CD4-positive, alpha-beta memory T cell (primary cell): ENCODE results near the gene GLG1. TPM values are rescaled to one million over a fixed set of nuclear protein-coding genes. Genes with fewer than 3 reads are reported as not detected.
"Not testable (repeated sequence)": the region's sequence is repeated elsewhere in the genome, so short reads cannot be mapped to it uniquely, and the experiment has no call there.

Experiments
- CTCF ChIA-PET: fragments of 350-600 bp; sonication (Branson Sonifier 250); formaldehyde crosslinking; loops from one replicate; lab custom pipeline; 2021; ENCODE audit warnings: inconsistent platforms; ENCODE audit not compliant: partially characterized antibody; lab: Charles Lee
- POLR2A ChIA-PET: fragments of 350-600 bp; sonication (Branson Sonifier 250); formaldehyde crosslinking; loops from one replicate; lab custom pipeline; 2021; ENCODE audit not compliant: partially characterized antibody; lab: Charles Lee
- DNase-seq, 5 donors: peaks; one replicate each; pipeline versions ENCODE4 v3.0.0 to v3.0.0-alpha.2; 2020 to 2022; ENCODE audit warnings: mixed read lengths in 1 of 5
- H3K27ac ChIP-seq: one replicate; pipeline ENCODE4 v1.7.0; 2013; ENCODE audit warnings: low read depth, low read length
- H3K27me3 ChIP-seq: 2 replicates; pipeline ENCODE4 v1.7.0; 2013; ENCODE audit warnings: mild to moderate bottlenecking, low read length, moderate library complexity; ENCODE audit not compliant: insufficient read depth
- H3K36me3 ChIP-seq: 2 replicates; pipeline ENCODE4 v1.7.0; 2013; ENCODE audit warnings: mild to moderate bottlenecking, low read length, moderate library complexity; ENCODE audit not compliant: insufficient read depth
- H3K4me1 ChIP-seq: 2 replicates; pipeline ENCODE4 v1.7.0; 2013; ENCODE audit warnings: mild to moderate bottlenecking, low read length, moderate library complexity; ENCODE audit not compliant: insufficient read depth
- H3K4me3 ChIP-seq, 2 donors: one replicate each; pipeline ENCODE4 v1.7.0; 2013; ENCODE audit warnings: low read length in 2 of 2, mild to moderate bottlenecking in 1 of 2
- H3K9me3 ChIP-seq, 2 donors: one replicate each; pipeline ENCODE4 v1.7.0; 2013; ENCODE audit warnings: low read length in 2 of 2, control low read depth in 1 of 2; ENCODE audit not compliant: control insufficient read depth in 1 of 2
- H3K27ac Mint-ChIP-seq, 7 donors: one replicate each; pipeline ENCODE4 v1.8.0; 2020 to 2021; ENCODE audit warnings: mixed read lengths in 7 of 7, mild to moderate bottlenecking in 6 of 7, inconsistent platforms in 3 of 7, moderate library complexity in 3 of 7
- H3K27me3 Mint-ChIP-seq, 2 donors: one replicate each; pipeline ENCODE4 v1.8.0; 2020 to 2021; ENCODE audit warnings: mixed read lengths in 2 of 2
- H3K36me3 Mint-ChIP-seq, 2 donors: one replicate each; pipeline ENCODE4 v1.8.0; 2020 to 2021; ENCODE audit warnings: mixed read lengths in 2 of 2, inconsistent platforms in 1 of 2, mild to moderate bottlenecking in 1 of 2
- H3K4me1 Mint-ChIP-seq, 4 donors: one replicate each; pipeline ENCODE4 v1.8.0; 2020 to 2021; ENCODE audit warnings: mixed read lengths in 4 of 4, mild to moderate bottlenecking in 1 of 4
- H3K4me3 Mint-ChIP-seq, 8 donors: one replicate each; pipeline ENCODE4 v1.8.0; 2020 to 2021; ENCODE audit warnings: mixed read lengths in 8 of 8, mild to moderate bottlenecking in 7 of 8, moderate library complexity in 6 of 8, inconsistent platforms in 3 of 8
- H3K9me3 Mint-ChIP-seq, 8 donors: one replicate each; pipeline ENCODE4 v1.8.0; 2020 to 2021; ENCODE audit warnings: mixed read lengths in 8 of 8, mild to moderate bottlenecking in 5 of 8, inconsistent platforms in 3 of 8, moderate library complexity in 1 of 8
- intact Hi-C: fragments of 100-400 bp; cut with micrococcal nuclease; formaldehyde crosslinking; loops from one replicate; pipeline ENCODE4 v1.15.1; 2023
- polyA plus RNA-seq, 2 donors: library from polyadenylated mRNA; unstranded; fragments of 300-500 nt; fragmentation: Illumina TruSeq; gene quantifications; one replicate each; pipeline ENCODE4 v1.2.3, GENCODE V29; 2021
- total RNA-seq, 2 experiments: library from RNA; stranded (reverse); gene quantifications; one replicate each; pipeline ENCODE4 v1.2.3, GENCODE V29; 2021

Gene GLG1
- total and polyA plus RNA-seq, 4 experiments from 2014 or later: 121 to 209 (median 175) TPM

DNA sequence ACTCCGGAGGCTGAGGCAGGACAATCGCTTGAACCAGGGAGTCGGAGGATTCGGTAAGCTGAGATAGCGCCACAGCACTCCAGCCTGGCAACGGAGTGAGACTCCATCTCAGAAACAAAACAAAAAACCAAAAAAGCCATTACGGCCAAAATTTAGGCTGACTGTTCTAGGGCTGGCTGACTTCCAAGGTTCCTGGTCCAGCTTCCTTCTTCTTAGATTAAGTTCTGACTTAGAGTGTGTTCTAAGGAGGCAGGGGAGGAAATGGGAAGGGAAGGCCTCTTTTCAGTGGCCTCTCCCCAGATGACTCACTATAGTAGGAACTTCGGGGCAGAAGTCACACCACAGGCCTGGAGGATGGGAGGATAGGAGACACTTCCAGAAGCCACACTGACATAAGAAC lies 157.9 kb downstream of the GLG1 start:
- H3K4me1 Mint-ChIP-seq: peaks cover 0 to 4% (median under 1%) of the 10 kb centered on the region in 4 donors
- ChIA-PET CTCF (interaction anchor here (0.8 kb wide), 1 partner anchor 17 kb away, joined by 3 read pairs; no protein-coding TSS in a partner anchor), POLR2A (no interaction called here)
- H3K4me3 ChIP-seq: no peak overlapping the region
- H3K27me3 ChIP-seq: no peaks in the 10 kb centered on the region
- peaks cover 33% of the 10 kb centered on the region for H3K36me3 ChIP-seq
- no peak overlapping the region for H3K4me3 Mint-ChIP-seq
- intact Hi-C loops: no loop called here
- H3K9me3 ChIP-seq: no peaks in the 10 kb centered on the region
- no peaks in the 10 kb centered on the region for H3K4me1 ChIP-seq
- peaks cover 0 to 1% (median 0%) of the 10 kb centered on the region in 8 donors for H3K9me3 Mint-ChIP-seq
- DNase-seq: no peak
- H3K27me3 Mint-ChIP-seq: no peaks in the 10 kb centered on the region
- H3K27ac ChIP-seq: no peak overlapping the region
- H3K27ac Mint-ChIP-seq: peak overlapping the region in 2 of 7 donors; percentile 4 to 18
- H3K36me3 Mint-ChIP-seq: peaks cover 48 to 49% of the 10 kb centered on the region in 2 donors

DNA sequence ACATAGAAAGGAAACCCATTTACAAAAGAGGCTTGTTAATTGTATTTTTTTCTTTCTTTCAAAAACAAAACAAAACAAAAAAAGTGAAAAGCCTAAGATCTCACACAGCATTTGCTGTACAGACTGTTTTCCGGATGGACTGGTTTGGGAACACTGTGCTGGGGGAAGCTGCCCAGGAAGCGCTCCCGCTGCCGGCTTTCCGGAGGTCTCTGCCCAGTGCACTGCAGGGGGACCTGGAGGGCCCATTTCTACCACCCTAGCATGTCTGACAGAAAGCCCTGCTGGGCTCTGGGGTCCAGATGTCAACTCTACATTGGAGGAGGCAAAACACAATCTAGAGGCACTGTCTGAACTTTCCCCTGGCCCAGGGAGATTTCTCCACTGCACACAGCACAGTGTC lies 159.3 kb downstream of the GLG1 start:
- Mint-ChIP-seq H3K4me1 (peaks cover 0 to 8% (median 4%) of the 10 kb centered on the region in 4 donors), H3K27me3 (no peaks in the 10 kb centered on the region), H3K36me3 (peaks cover 41 to 42% of the 10 kb centered on the region in 2 donors), H3K4me3 (no peak overlapping the region), H3K27ac (peak overlapping the region in 4 of 7 donors; percentile 3 to 57 (median 42)), H3K9me3 (peaks cover 0 to 1% (median 0%) of the 10 kb centered on the region in 8 donors)
- intact Hi-C loops: no loop called here
- no peaks in the 10 kb centered on the region for H3K9me3 ChIP-seq
- H3K27me3 ChIP-seq: no peaks in the 10 kb centered on the region
- DNase-seq: no peak
- H3K36me3 ChIP-seq: peaks cover 23% of the 10 kb centered on the region
- POLR2A ChIA-PET: no interaction called here
- no peak overlapping the region for H3K27ac ChIP-seq
- CTCF ChIA-PET: no interaction called here
- no peaks in the 10 kb centered on the region for H3K4me1 ChIP-seq
- H3K4me3 ChIP-seq: no peak overlapping the region

DNA sequence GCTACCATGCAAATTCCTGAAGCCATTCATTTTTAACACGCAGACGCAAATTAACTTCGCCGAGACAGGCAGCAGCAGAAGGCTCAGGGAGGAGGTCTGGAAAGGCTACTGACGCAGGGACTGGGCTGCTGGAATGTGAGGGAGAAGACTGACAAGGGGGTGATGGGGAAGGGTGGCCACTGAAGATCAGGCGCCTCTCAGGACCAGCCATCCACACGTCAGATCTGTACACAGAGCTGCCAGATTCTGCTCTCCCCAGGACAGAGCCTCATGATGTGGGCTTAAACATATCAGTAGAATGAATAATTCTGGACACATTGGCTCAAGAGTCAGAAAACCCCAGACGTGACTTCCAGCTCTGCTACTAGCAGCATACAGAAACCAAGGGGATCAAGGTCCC lies 160.0 kb downstream of the GLG1 start:
- Histone ChIP-seq H3K27me3 (no peaks in the 10 kb centered on the region), H3K9me3 (no peaks in the 10 kb centered on the region), H3K27ac (no peak overlapping the region), H3K4me1 (no peaks in the 10 kb centered on the region), H3K36me3 (peaks cover 17% of the 10 kb centered on the region), H3K4me3 (no peak overlapping the region)
- no peaks in the 10 kb centered on the region for H3K27me3 Mint-ChIP-seq
- no peak overlapping the region for H3K4me3 Mint-ChIP-seq
- intact Hi-C loops: no loop called here
- H3K9me3 Mint-ChIP-seq: no peaks in the 10 kb centered on the region
- ChIA-PET POLR2A (no interaction called here), CTCF (no interaction called here)
- peaks cover 34 to 36% of the 10 kb centered on the region in 2 donors for H3K36me3 Mint-ChIP-seq
- H3K27ac Mint-ChIP-seq: peak overlapping the region in 3 of 7 donors; percentile 25 to 64 (median 57)
- no peak for DNase-seq
- H3K4me1 Mint-ChIP-seq: peaks cover 0 to 9% (median 5%) of the 10 kb centered on the region in 4 donors

DNA sequence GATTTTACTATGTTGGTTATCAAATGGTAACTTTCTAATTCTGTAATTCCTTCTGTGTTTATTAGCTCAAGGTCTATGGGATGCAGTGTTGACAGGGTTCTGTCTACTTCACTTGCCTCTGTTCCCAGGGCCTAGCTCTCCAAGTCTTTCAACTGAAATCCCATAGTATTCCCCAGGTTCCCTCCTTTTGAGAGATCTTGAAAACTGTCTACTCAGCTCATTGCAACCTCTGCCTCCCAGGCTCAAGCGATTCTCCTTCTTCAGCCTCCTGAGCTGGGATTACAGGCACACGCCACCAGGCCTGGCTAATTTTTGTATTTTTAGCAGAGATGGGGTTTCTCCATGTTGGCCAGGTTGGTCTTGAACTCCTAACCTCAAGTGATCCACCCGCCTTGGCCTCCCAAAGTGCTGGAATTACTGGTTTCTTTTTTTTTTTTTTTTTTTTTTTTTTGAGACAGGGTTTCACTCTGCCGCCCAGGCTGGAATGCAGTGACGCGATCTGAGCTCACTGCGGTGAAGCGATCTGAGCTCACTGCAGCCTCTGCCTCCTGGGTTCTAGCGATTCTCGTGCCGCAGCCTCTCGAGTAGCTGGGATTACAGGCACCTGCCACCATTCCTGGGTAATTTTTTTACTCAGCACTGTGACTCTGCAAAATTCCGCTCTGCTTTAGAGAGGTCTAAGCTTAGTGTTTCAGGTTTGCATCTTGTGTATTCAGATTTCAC lies 163.1 kb downstream of the GLG1 start:
- peaks cover 11% of the 10 kb centered on the region for H3K4me1 ChIP-seq
- DNase-seq, H3K27ac ChIP-seq, H3K9me3 ChIP-seq, H3K9me3 Mint-ChIP-seq, H3K36me3 ChIP-seq, H3K4me3 ChIP-seq, H3K27ac Mint-ChIP-seq, H3K4me3 Mint-ChIP-seq, H3K27me3 ChIP-seq, H3K27me3 Mint-ChIP-seq, intact Hi-C loops: not testable (repeated sequence)
- H3K4me1 Mint-ChIP-seq: peaks cover 11 to 26% (median 15%) of the 10 kb centered on the region in 4 donors
- POLR2A ChIA-PET: interaction anchor here (0.6 kb wide), 1 partner anchor 165 kb away, joined by 5 read pairs; no protein-coding TSS in a partner anchor
- H3K36me3 Mint-ChIP-seq: peaks cover 14 to 22% of the 10 kb centered on the region in 2 donors
- CTCF ChIA-PET: interaction anchor here (0.7 to 0.8 kb wide), 2 partner anchors 13 to 292 kb away, joined by 3 read pairs; no protein-coding TSS in a partner anchor

DNA sequence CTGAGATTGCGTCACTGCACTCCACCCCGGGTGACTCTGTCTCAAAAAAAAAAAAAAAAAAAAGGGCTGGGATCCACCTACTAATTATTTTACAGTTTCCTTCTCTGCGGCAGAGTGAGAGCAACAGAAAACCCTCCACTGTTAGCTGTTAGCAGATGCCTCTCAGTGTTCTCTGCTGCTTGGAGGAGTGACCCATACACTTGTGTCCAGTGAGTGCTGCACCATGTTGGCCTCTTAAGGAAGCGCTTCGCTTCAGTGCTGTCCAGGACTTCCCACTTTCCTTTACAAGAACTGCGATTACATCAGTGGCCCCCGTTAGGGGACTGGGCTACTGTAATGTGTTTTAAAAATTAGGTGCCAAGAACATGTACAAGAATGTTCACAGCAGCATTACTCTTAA lies 167.2 kb downstream of the GLG1 start:
- CTCF ChIA-PET: interaction anchor here (0.6 to 0.9 kb wide), 2 partner anchors 29 to 1466 kb away, joined by 3 read pairs; no protein-coding TSS in a partner anchor
- peaks cover 8 to 10% of the 10 kb centered on the region in 2 donors for H3K36me3 Mint-ChIP-seq
- Histone ChIP-seq H3K27ac (no peak overlapping the region), H3K27me3 (no peaks in the 10 kb centered on the region), H3K9me3 (no peaks in the 10 kb centered on the region), H3K36me3 (no peaks in the 10 kb centered on the region), H3K4me1 (peaks cover 27% of the 10 kb centered on the region), H3K4me3 (no peak overlapping the region)
- POLR2A ChIA-PET: interaction anchor here (0.6 kb wide), 1 partner anchor 20 kb away, joined by 4 read pairs; no protein-coding TSS in a partner anchor
- peak overlapping the region in 3 of 7 donors; percentile 69 to 83 (median 82) for H3K27ac Mint-ChIP-seq
- intact Hi-C loops: no loop called here
- no peaks in the 10 kb centered on the region for H3K27me3 Mint-ChIP-seq
- H3K9me3 Mint-ChIP-seq: peaks cover 0 to 8% (median 0%) of the 10 kb centered on the region in 8 donors
- peaks cover 17 to 34% (median 26%) of the 10 kb centered on the region in 4 donors for H3K4me1 Mint-ChIP-seq
- H3K4me3 Mint-ChIP-seq: peak overlapping the region in 2 of 8 donors; percentile 10 to 35
- DNase-seq: no peak

DNA sequence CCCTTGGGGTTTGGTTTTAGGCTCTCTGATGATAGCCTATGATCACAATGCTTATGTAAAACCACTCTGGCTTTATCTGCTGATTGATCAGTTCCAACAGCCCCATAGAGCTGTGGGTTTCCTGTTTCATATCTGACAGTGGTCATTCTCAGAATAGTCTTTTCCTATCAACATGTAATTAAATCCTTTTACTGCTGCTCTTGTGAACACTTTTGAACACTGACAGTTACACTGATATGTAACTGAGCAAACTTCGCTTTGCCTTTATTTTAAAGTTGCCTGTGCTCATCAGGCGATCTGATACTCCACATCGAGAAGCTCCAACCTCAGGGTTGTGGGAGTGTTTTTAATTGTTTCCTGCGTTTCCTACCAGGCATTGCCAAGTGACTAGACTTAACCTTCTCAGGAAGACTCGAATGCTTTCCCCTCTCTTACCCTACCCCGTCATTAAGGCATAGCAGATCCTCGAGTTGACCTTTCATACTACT lies 168.4 kb downstream of the GLG1 start:
- intact Hi-C loops: no loop called here
- Histone ChIP-seq H3K27me3 (no peaks in the 10 kb centered on the region), H3K36me3 (no peaks in the 10 kb centered on the region), H3K9me3 (no peaks in the 10 kb centered on the region), H3K4me1 (peaks cover 27% of the 10 kb centered on the region), H3K4me3 (no peak overlapping the region), H3K27ac (no peak overlapping the region)
- CTCF ChIA-PET: interaction anchor here (0.7 to 0.9 kb wide), 3 partner anchors 30 to 184 kb away, joined by 3 to 4 read pairs (median 4); no protein-coding TSS in a partner anchor
- Mint-ChIP-seq H3K27ac (peak overlapping the region; percentile 70 to 93 (median 85)), H3K27me3 (no peaks in the 10 kb centered on the region), H3K9me3 (peaks cover 0 to 8% (median 1%) of the 10 kb centered on the region in 8 donors), H3K4me3 (peak overlapping the region in 7 of 8 donors; percentile 49 to 83 (median 75)), H3K36me3 (peaks cover 8 to 10% of the 10 kb centered on the region in 2 donors), H3K4me1 (peaks cover 17 to 34% (median 26%) of the 10 kb centered on the region in 4 donors)
- DNase-seq: peak in 4 of 5 donors; percentile 22 to 29 (median 27)
- POLR2A ChIA-PET: no interaction called here

DNA sequence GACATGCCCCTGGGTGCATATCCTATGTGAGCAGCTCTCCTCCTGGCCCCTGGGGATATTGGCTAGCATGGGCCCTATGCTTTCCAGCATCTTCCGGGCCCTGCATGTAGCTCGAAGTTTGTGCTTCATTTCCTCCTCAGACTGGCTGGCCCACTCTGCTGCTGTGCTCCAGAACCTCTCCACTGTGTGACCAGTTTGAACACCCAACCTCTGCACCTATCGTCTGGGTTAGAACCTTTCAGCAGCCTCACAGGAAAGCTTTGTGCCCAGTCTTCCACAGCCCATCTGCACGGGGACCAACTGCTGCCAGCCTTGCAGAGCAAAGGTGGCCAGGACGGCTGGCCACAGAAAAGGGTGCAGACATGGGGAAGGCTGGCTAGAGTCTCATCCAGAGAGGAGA lies 175.4 kb downstream of the GLG1 start:
- intact Hi-C loops: no loop called here
- DNase-seq: no peak
- Histone ChIP-seq H3K4me1 (no peaks in the 10 kb centered on the region), H3K27me3 (no peaks in the 10 kb centered on the region), H3K27ac (no peak overlapping the region), H3K36me3 (no peaks in the 10 kb centered on the region), H3K9me3 (no peaks in the 10 kb centered on the region), H3K4me3 (no peak overlapping the region)
- H3K36me3 Mint-ChIP-seq: no peaks in the 10 kb centered on the region
- peaks cover 0 to 6% (median 3%) of the 10 kb centered on the region in 4 donors for H3K4me1 Mint-ChIP-seq
- H3K27ac Mint-ChIP-seq: peak overlapping the region in 1 of 7 donors; percentile 50
- POLR2A ChIA-PET: no interaction called here
- H3K27me3 Mint-ChIP-seq: no peaks in the 10 kb centered on the region
- peaks cover 0 to 8% (median 1%) of the 10 kb centered on the region in 8 donors for H3K9me3 Mint-ChIP-seq
- CTCF ChIA-PET: interaction anchor here (0.7 to 1.4 kb wide), 6 partner anchors 12 to 216 kb away, joined by 3 to 4 read pairs (median 3); no protein-coding TSS in a partner anchor
- no peak overlapping the region for H3K4me3 Mint-ChIP-seq
